ENCODE data around the gene SH2B3.
"Not testable (repeated sequence)": the region's sequence is repeated elsewhere in the genome, so short reads cannot be mapped to it uniquely, and the experiment has no call there.

The SH2B3 gene

GRCh38 chr12:111482462-111482861, 76.7 kb downstream of the SH2B3 start:
- TF ChIP-seq CTCF (IDR thresholded peaks at IDR 0.05; ENCODE audit: borderline replicate concordance, control extremely low read depth, extremely low read depth, insufficient read depth, missing control alignments) = no peak
- no peak for DNase-seq (ENCODE audit: low spot score)
- in situ Hi-C loops (cut with MboI; ENCODE audit: low sequenced_read_pairs, unreplicated experiment) = no loop called here

DNA sequence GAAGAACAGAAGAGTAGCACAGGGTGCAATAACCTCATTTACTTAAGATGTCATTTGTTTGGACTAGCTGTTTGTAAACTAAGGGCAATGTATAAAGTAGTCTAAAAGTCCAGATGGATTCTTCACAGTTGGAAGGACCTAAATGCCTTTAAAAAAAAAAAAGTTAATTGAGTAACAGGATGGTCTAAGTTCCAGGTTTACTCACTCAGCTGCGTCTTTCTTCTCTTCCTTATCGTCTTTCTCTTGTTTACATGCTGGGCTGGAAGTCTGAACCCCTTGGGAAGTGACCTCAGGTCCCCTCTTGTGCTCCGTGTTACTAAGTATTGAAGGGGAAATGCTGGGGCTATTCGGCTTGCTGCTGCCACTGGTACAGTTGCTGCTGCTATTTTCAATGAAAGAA, 82.5 kb downstream of the SH2B3 start:
- in situ Hi-C loops (cut with MboI; ENCODE audit: low sequenced_read_pairs, unreplicated experiment) = no loop called here
- DNase-seq (ENCODE audit: low spot score) = no peak
- no peak for TF ChIP-seq CTCF (IDR thresholded peaks at IDR 0.05; ENCODE audit: borderline replicate concordance, control extremely low read depth, extremely low read depth, insufficient read depth, missing control alignments)

DNA sequence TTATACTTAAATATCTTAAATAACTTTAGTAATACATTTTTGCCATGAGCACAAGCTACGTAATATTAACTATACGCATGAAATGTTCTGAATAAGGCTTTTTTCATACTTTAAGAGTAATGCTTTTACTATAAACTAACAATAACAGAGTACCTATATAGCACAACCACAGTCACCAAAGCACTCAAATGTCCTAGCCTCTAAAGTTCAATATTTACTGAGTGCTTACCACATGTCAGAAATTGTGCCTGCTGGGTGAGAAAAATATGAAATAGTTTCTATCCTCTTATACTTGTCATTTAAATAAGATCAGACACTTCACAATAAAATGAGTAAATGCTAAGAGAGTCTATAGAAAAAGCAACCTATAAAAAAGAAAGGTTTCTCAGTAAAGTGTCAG, 83.1 kb downstream of the SH2B3 start:
- no peak for TF ChIP-seq CTCF (IDR thresholded peaks at IDR 0.05; ENCODE audit: borderline replicate concordance, control extremely low read depth, extremely low read depth, insufficient read depth, missing control alignments)
- no peak for DNase-seq (ENCODE audit: low spot score)
- in situ Hi-C loops (cut with MboI; ENCODE audit: low sequenced_read_pairs, unreplicated experiment) = no loop called here

GRCh38 chr12:111492979-111493378, 87.3 kb downstream of the SH2B3 start:
- DNase-seq (ENCODE audit: low spot score); in situ Hi-C loops (cut with MboI; ENCODE audit: low sequenced_read_pairs, unreplicated experiment): not testable (repeated sequence)

- in situ Hi-C loops (cut with MboI; ENCODE audit: low sequenced_read_pairs, unreplicated experiment) = no loop called here
- DNase-seq (ENCODE audit: low spot score) = no peak
- no peak for TF ChIP-seq CTCF (IDR thresholded peaks at IDR 0.05; ENCODE audit: borderline replicate concordance, control extremely low read depth, extremely low read depth, insufficient read depth, missing control alignments)
Measured at GRCh38 chr12:111494676-111495075, 89.0 kb downstream of the SH2B3 start.
